GM23338 (cell line): ENCODE data around the gene FAAP100. TPM values are rescaled to one million over a fixed set of nuclear protein-coding genes. Genes with fewer than 3 reads are reported as not detected.

ENCODE experiments used
- ATAC-seq: fragments of 200-7000 bp; cut with Tn5 transposase; 3 replicates; pipeline ENCODE4 v1.9.1; 2020
- DNase-seq: peaks from one replicate; pipeline ENCODE4 v3.0.0-alpha.2; 2015; ENCODE audit warnings: low spot score
- H2AFZ ChIP-seq: fragments of 200-600 bp; sonication (generic); 2 replicates; pipeline ENCODE4 v1.8.0; 2016; ENCODE audit warnings: antibody characterized with exemption, mild to moderate bottlenecking, moderate library complexity
- H3F3A ChIP-seq: fragments of 200-600 bp; sonication (generic); replicated peaks from 2 replicates; pipeline ENCODE4 v1.8.0; 2017; ENCODE audit warnings: antibody characterized with exemption, mixed run types, low read depth
- H3K27ac ChIP-seq: fragments of 200-600 bp; sonication (generic); 2 replicates; pipeline ENCODE4 v1.6.1; 2016; ENCODE audit warnings: low read depth
- H3K27me3 ChIP-seq: fragments of 200-600 bp; sonication (generic); 2 replicates; pipeline ENCODE4 v1.8.0; 2016; ENCODE audit warnings: mild to moderate bottlenecking, mixed run types, moderate library complexity; ENCODE audit not compliant: insufficient read depth
- H3K36me3 ChIP-seq: fragments of 200-600 bp; sonication (generic); 2 replicates; pipeline ENCODE4 v1.8.0; 2016; ENCODE audit warnings: mild to moderate bottlenecking; ENCODE audit not compliant: insufficient read depth
- H3K4me1 ChIP-seq: fragments of 200-600 bp; sonication (generic); 2 replicates; pipeline ENCODE4 v1.8.0; 2016; ENCODE audit warnings: mild to moderate bottlenecking, moderate library complexity; ENCODE audit not compliant: insufficient read depth
- H3K4me2 ChIP-seq: fragments of 200-600 bp; sonication (generic); 2 replicates; pipeline ENCODE4 v1.7.1; 2017; ENCODE audit warnings: mixed run types
- H3K4me3 ChIP-seq: fragments of 200-600 bp; sonication (generic); 2 replicates; pipeline ENCODE4 v1.6.1; 2016; ENCODE audit warnings: mixed run types
- H3K79me2 ChIP-seq: fragments of 200-600 bp; sonication (generic); replicated peaks from 2 replicates; pipeline ENCODE4 v1.8.0; 2017; ENCODE audit warnings: mild to moderate bottlenecking; ENCODE audit not compliant: insufficient read depth
- H3K9me2 ChIP-seq: fragments of 200-600 bp; sonication (generic); 2 replicates; pipeline ENCODE4 v1.8.0; 2017; ENCODE audit not compliant: insufficient read depth
- H4K20me1 ChIP-seq: fragments of 200-600 bp; sonication (generic); replicated peaks from 2 replicates; pipeline ENCODE4 v1.8.0; 2017; ENCODE audit warnings: mild to moderate bottlenecking; ENCODE audit not compliant: insufficient read depth
- H3K27ac Mint-ChIP-seq: 2 replicates; pipeline ENCODE4 v1.8.0; 2020; ENCODE audit warnings: inconsistent platforms, mild to moderate bottlenecking, moderate library complexity, mixed read lengths
- H3K27me3 Mint-ChIP-seq: 3 replicates; pipeline ENCODE4 v1.8.0; 2022; ENCODE audit warnings: low read depth, mild to moderate bottlenecking, moderate library complexity, mixed read lengths, inconsistent platforms; ENCODE audit not compliant: insufficient read depth, poor library complexity
- H3K36me3 Mint-ChIP-seq: 3 replicates; pipeline ENCODE4 v1.8.0; 2021; ENCODE audit warnings: low read depth, mild to moderate bottlenecking, inconsistent platforms, moderate library complexity, mixed read lengths
- H3K4me1 Mint-ChIP-seq: 3 replicates; pipeline ENCODE4 v1.8.0; 2020; ENCODE audit warnings: mild to moderate bottlenecking, inconsistent platforms, mixed read lengths
- H3K4me3 Mint-ChIP-seq: 3 replicates; pipeline ENCODE4 v1.8.0; 2021; ENCODE audit warnings: moderate library complexity, mild to moderate bottlenecking, inconsistent platforms, mixed read lengths
- H3K9me3 Mint-ChIP-seq: 3 replicates; pipeline ENCODE4 v1.8.0; 2020; ENCODE audit warnings: moderate library complexity, mild to moderate bottlenecking, inconsistent platforms, mixed read lengths
- CREB1 ChIP-seq: fragments of 250-450 bp; sonication (Bioruptor Pico); IDR thresholded peaks from 2 replicates; pipeline ENCODE4 v1.5.0; 2020; ENCODE audit warnings: low read depth, mild to moderate bottlenecking, moderate library complexity
- EZH2phosphoT487 ChIP-seq: fragments of 200-600 bp; sonication (generic); IDR thresholded peaks from one replicate; pipeline ENCODE4 v1.8.1; 2018; ENCODE audit warnings: antibody characterized with exemption; ENCODE audit not compliant: unreplicated experiment
- NANOG ChIP-seq: IDR thresholded peaks from 2 replicates; pipeline ENCODE4 v1.6.1; 2016; ENCODE audit warnings: antibody characterized with exemption, borderline replicate concordance
- STAT1 ChIP-seq: IDR thresholded peaks from one replicate; pipeline ENCODE4 v1.6.1; 2016; ENCODE audit warnings: antibody characterized with exemption; ENCODE audit not compliant: unreplicated experiment
- ZNF114 ChIP-seq: fragments of 250-450 bp; sonication (Bioruptor Pico); IDR thresholded peaks from 2 replicates; pipeline ENCODE4 v1.5.0; 2020; ENCODE audit warnings: mild to moderate bottlenecking, moderate library complexity
- polyA plus RNA-seq: library from polyadenylated mRNA; unstranded; fragments of >200 nt; fragmentation: Nextera tagmentation; extraction: Ambion mirVana; gene quantifications from 2 replicates; pipeline ENCODE4 v1.2.1, GENCODE V29; 2016
- total RNA-seq: library from RNA; depleted of rRNA; stranded (reverse); fragments of >200 nt; shearing (Covaris generic); gene quantifications from 2 replicates; pipeline ENCODE4 v1.2.3, GENCODE V29; 2014
- TF ChIP-seq, protein P1 (sequence below): IDR thresholded peaks from one replicate; pipeline ENCODE4 v1.6.1; 2018; ENCODE audit warnings: antibody characterized with exemption; ENCODE audit not compliant: unreplicated experiment
- TF ChIP-seq, protein P2 (sequence below): IDR thresholded peaks from 2 replicates; pipeline ENCODE4 v1.6.1; 2016; ENCODE audit warnings: antibody characterized with exemption
- TF ChIP-seq, protein P3 (sequence below), 2 experiments: fragments of 200-600 bp in 1 of 2; sonication (generic) in 1 of 2; conservative IDR thresholded peaks; 2 replicates each; pipeline versions ENCODE4 v1.5.1 to v1.6.1; 2016 to 2017; ENCODE audit warnings: antibody characterized with exemption in 2 of 2, low read depth in 2 of 2, mild to moderate bottlenecking in 2 of 2, moderate library complexity in 1 of 2
- TF ChIP-seq, protein P4 (sequence below): fragments of 250-450 bp; sonication (Bioruptor Pico); IDR thresholded peaks from 2 replicates; pipeline ENCODE4 v1.5.0; 2020; ENCODE audit warnings: mild to moderate bottlenecking, moderate library complexity

FAAP100 gene
- total and polyA plus RNA-seq, 2 experiments from 2014 or later, result 16.0 to 50.5 TPM

DNA sequence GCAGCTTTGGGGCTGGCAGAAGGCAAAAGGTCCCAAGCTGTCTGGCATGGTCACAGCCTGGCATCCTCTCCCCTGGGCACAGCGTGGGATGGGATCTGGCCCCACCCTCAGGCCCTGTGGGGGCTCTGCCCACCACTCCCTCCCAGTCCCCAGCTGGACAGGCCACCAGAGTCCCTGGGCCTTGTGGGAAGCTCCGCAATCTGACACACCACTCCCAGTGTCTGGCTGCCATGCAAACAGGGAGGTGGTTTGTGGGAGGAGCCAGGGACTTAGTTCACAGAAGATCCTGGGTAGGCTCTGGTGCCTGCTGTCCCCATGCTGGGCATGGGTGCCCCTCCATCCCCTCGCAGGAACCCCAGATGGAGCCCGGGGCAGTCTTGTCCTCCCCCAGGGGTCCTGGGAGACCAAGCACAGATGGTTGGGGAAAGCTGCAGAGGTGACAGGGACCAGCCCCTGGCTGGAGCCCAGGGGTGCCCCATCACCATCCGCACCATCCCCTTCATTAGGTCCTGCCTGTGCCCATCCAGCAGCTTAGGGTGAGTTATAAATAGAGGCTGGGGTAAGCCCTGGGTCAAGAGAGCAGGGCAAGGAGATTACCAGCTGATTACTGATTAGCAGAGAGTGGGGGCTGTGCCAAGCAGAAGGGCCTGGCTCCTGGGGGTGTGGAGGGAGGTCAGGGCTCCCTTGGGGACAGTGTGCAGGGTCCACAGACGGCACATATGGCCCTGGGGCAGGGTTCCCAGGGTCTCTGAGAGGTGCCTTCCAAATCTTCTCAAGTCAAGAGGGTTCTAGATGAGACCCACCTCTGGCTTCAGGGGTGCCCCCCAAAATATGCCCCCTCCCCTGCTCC, 17.8 kb downstream of the FAAP100 start:
- Histone ChIP-seq H3K4me1 (no peaks in the 10 kb centered on the region), H3K79me2 (no peaks in the 10 kb centered on the region), H3K27me3 (peaks cover 22% of the 10 kb centered on the region), H3F3A (no peaks in the 10 kb centered on the region), H4K20me1 (no peaks in the 10 kb centered on the region), H3K4me2 (no peak overlapping the region), H3K9me2 (0 out of 2 replicates have a peak, but pooled peaks cover 4% of the 10 kb centered on the region), H3K36me3 (no peaks in the 10 kb centered on the region), H3K4me3 (no peak overlapping the region), H2AFZ (no peak overlapping the region), H3K27ac (no peak overlapping the region)
- Mint-ChIP-seq H3K27me3 (peaks cover 25% of the 10 kb centered on the region), H3K4me1 (peaks cover 7% of the 10 kb centered on the region), H3K4me3 (no peak overlapping the region), H3K27ac (no peak overlapping the region), H3K9me3 (no peaks in the 10 kb centered on the region; the same call in 2 of the 3 replicates), H3K36me3 (no peaks in the 10 kb centered on the region)
- no peak for DNase-seq
- ATAC-seq, result no peak
- TF ChIP-seq CREB1 (CRISPR knock-in tag), result no peak
- TF ChIP-seq, protein P1, sequence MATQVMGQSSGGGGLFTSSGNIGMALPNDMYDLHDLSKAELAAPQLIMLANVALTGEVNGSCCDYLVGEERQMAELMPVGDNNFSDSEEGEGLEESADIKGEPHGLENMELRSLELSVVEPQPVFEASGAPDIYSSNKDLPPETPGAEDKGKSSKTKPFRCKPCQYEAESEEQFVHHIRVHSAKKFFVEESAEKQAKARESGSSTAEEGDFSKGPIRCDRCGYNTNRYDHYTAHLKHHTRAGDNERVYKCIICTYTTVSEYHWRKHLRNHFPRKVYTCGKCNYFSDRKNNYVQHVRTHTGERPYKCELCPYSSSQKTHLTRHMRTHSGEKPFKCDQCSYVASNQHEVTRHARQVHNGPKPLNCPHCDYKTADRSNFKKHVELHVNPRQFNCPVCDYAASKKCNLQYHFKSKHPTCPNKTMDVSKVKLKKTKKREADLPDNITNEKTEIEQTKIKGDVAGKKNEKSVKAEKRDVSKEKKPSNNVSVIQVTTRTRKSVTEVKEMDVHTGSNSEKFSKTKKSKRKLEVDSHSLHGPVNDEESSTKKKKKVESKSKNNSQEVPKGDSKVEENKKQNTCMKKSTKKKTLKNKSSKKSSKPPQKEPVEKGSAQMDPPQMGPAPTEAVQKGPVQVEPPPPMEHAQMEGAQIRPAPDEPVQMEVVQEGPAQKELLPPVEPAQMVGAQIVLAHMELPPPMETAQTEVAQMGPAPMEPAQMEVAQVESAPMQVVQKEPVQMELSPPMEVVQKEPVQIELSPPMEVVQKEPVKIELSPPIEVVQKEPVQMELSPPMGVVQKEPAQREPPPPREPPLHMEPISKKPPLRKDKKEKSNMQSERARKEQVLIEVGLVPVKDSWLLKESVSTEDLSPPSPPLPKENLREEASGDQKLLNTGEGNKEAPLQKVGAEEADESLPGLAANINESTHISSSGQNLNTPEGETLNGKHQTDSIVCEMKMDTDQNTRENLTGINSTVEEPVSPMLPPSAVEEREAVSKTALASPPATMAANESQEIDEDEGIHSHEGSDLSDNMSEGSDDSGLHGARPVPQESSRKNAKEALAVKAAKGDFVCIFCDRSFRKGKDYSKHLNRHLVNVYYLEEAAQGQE, result no peak
- TF ChIP-seq, protein P2, sequence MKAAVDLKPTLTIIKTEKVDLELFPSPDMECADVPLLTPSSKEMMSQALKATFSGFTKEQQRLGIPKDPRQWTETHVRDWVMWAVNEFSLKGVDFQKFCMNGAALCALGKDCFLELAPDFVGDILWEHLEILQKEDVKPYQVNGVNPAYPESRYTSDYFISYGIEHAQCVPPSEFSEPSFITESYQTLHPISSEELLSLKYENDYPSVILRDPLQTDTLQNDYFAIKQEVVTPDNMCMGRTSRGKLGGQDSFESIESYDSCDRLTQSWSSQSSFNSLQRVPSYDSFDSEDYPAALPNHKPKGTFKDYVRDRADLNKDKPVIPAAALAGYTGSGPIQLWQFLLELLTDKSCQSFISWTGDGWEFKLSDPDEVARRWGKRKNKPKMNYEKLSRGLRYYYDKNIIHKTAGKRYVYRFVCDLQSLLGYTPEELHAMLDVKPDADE, result no peak
- no peak for TF ChIP-seq EZH2phosphoT487
- no peak for TF ChIP-seq STAT1
- TF ChIP-seq, protein P3, sequence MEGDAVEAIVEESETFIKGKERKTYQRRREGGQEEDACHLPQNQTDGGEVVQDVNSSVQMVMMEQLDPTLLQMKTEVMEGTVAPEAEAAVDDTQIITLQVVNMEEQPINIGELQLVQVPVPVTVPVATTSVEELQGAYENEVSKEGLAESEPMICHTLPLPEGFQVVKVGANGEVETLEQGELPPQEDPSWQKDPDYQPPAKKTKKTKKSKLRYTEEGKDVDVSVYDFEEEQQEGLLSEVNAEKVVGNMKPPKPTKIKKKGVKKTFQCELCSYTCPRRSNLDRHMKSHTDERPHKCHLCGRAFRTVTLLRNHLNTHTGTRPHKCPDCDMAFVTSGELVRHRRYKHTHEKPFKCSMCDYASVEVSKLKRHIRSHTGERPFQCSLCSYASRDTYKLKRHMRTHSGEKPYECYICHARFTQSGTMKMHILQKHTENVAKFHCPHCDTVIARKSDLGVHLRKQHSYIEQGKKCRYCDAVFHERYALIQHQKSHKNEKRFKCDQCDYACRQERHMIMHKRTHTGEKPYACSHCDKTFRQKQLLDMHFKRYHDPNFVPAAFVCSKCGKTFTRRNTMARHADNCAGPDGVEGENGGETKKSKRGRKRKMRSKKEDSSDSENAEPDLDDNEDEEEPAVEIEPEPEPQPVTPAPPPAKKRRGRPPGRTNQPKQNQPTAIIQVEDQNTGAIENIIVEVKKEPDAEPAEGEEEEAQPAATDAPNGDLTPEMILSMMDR (conservative IDR thresholded peaks at IDR 0.05; ENCODE audit: low read depth in 2 of 2), result no peak
- no peak for TF ChIP-seq NANOG
- TF ChIP-seq, protein P4, sequence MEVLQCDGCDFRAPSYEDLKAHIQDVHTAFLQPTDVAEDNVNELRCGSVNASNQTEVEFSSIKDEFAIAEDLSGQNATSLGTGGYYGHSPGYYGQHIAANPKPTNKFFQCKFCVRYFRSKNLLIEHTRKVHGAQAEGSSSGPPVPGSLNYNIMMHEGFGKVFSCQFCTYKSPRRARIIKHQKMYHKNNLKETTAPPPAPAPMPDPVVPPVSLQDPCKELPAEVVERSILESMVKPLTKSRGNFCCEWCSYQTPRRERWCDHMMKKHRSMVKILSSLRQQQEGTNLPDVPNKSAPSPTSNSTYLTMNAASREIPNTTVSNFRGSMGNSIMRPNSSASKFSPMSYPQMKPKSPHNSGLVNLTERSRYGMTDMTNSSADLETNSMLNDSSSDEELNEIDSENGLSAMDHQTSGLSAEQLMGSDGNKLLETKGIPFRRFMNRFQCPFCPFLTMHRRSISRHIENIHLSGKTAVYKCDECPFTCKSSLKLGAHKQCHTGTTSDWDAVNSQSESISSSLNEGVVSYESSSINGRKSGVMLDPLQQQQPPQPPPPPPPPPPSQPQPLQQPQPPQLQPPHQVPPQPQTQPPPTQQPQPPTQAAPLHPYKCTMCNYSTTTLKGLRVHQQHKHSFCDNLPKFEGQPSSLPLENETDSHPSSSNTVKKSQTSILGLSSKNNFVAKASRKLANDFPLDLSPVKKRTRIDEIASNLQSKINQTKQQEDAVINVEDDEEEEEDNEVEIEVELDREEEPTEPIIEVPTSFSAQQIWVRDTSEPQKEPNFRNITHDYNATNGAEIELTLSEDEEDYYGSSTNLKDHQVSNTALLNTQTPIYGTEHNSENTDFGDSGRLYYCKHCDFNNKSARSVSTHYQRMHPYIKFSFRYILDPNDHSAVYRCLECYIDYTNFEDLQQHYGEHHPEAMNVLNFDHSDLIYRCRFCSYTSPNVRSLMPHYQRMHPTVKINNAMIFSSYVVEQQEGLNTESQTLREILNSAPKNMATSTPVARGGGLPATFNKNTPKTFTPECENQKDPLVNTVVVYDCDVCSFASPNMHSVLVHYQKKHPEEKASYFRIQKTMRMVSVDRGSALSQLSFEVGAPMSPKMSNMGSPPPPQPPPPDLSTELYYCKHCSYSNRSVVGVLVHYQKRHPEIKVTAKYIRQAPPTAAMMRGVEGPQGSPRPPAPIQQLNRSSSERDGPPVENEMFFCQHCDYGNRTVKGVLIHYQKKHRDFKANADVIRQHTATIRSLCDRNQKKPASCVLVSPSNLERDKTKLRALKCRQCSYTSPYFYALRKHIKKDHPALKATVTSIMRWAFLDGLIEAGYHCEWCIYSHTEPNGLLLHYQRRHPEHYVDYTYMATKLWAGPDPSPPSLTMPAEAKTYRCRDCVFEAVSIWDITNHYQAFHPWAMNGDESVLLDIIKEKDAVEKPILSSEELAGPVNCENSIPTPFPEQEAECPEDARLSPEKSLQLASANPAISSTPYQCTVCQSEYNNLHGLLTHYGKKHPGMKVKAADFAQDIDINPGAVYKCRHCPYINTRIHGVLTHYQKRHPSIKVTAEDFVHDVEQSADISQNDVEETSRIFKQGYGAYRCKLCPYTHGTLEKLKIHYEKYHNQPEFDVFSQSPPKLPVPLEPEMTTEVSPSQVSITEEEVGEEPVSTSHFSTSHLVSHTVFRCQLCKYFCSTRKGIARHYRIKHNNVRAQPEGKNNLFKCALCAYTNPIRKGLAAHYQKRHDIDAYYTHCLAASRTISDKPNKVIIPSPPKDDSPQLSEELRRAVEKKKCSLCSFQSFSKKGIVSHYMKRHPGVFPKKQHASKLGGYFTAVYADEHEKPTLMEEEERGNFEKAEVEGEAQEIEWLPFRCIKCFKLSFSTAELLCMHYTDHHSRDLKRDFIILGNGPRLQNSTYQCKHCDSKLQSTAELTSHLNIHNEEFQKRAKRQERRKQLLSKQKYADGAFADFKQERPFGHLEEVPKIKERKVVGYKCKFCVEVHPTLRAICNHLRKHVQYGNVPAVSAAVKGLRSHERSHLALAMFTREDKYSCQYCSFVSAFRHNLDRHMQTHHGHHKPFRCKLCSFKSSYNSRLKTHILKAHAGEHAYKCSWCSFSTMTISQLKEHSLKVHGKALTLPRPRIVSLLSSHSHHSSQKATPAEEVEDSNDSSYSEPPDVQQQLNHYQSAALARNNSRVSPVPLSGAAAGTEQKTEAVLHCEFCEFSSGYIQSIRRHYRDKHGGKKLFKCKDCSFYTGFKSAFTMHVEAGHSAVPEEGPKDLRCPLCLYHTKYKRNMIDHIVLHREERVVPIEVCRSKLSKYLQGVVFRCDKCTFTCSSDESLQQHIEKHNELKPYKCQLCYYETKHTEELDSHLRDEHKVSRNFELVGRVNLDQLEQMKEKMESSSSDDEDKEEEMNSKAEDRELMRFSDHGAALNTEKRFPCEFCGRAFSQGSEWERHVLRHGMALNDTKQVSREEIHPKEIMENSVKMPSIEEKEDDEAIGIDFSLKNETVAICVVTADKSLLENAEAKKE (CRISPR knock-in tag), result no peak
- no peak for TF ChIP-seq ZNF114 (CRISPR knock-in tag)
